C4-2B (cell line): Measurements from ENCODE around the gene RBFOX2.
"Not testable (repeated sequence)": the region's sequence is repeated elsewhere in the genome, so short reads cannot be mapped to it uniquely, and the experiment has no call there.

Source experiments
- H3K27ac ChIP-seq: fragments of 450-650 bp; 2 replicates; pipeline ENCODE4 v1.5.1; 2017
- CTCF ChIP-seq: fragments of 450-650 bp; conservative IDR thresholded peaks from 2 replicates; pipeline ENCODE4 v1.5.1; 2017; ENCODE audit warnings: mild to moderate bottlenecking
- ZFX ChIP-seq: fragments of 450-650 bp; IDR thresholded peaks from 2 replicates; pipeline ENCODE4 v1.6.1; 2017

The RBFOX2 gene

DNA sequence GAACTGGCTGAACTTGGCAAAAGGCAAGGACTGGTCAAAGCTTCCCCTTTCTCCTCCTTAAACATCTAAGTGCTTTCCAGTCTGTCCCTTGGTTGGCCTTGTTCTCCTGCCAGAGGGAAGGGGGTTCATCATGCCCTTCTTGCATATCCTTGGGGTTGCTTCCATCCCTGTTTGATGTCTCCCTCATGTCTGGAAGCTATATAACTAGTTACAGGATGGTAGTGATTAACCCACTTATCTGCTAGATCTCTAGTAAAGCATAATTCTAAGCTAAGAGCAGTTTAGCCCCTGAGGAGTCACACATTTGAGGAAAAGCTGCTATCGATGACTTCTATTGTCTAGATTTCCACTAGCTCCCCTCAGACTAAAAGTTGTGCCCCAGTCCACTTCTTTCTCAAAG is 288.0 kb downstream of the RBFOX2 start:
- no peak overlapping the region for H3K27ac ChIP-seq
- no peak for TF ChIP-seq ZFX
- no peak for TF ChIP-seq CTCF

DNA sequence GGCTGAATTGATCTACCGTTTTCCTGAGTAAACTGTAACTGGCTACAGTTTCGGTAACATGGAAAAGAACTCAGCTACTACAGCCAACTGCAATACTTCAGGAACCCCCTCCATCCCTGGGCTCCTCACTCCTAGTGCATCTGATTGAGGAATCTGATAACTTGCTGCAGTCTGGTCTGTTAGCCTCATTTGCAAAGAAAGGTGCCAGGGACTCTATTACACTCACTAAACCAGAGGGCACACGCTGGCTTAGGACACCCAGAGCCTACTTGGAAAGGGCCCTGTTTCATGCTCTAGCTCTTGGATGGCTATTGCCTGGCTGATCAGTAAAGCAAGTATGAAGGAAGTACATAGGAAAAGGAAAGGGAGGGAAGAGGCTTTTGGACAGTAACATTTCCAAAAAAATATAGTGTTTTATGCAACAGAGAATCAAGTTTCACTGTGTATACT is 288.7 kb downstream of the RBFOX2 start:
- no peak overlapping the region for H3K27ac ChIP-seq
- TF ChIP-seq CTCF = peak; percentile 17; the same call in 1 of the 2 replicates
- TF ChIP-seq ZFX = no peak

GRCh38 chr22:35739076-35739930 is 289.3 kb downstream of the RBFOX2 start:
- no peak overlapping the region for H3K27ac ChIP-seq
- TF ChIP-seq CTCF (no peak; the same call in 1 of the 2 replicates), ZFX (no peak)

GRCh38 chr22:35737886-35738285 is 290.7 kb downstream of the RBFOX2 start:
- not testable (repeated sequence) for H3K27ac ChIP-seq

DNA sequence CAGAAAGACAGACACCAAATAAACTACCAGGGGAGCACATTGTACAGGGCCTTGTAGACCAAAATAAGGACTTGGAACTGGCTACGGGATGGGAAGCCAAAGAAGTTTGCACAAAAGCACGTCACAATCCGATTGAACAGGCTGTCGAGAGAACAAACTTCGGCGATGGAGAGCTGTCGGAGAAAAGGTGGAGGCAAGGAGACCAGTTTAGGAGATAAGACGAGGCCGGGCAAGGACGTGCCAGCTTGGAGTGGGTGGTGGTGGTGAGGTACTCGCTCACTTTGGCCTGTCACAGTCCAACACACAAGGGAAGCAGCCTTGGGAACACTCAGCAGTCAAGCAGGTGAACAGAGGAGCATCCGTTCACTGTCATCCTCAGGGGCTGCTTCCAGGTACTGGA is 291.9 kb downstream of the RBFOX2 start:
- no peak for TF ChIP-seq CTCF
- TF ChIP-seq ZFX = no peak

GRCh38 chr22:35736166-35736565 is 292.5 kb downstream of the RBFOX2 start:
- TF ChIP-seq ZFX = no peak
- TF ChIP-seq CTCF = no peak
- no peak overlapping the region for H3K27ac ChIP-seq

More for the DNA sequence above, 291.9 kb downstream of the RBFOX2 start:
- no peak overlapping the region for H3K27ac ChIP-seq

- no peak for TF ChIP-seq CTCF
- no peak for TF ChIP-seq ZFX
- no peak overlapping the region for H3K27ac ChIP-seq
Measured at GRCh38 chr22:35735542-35735941, 293.1 kb downstream of the RBFOX2 start.

DNA sequence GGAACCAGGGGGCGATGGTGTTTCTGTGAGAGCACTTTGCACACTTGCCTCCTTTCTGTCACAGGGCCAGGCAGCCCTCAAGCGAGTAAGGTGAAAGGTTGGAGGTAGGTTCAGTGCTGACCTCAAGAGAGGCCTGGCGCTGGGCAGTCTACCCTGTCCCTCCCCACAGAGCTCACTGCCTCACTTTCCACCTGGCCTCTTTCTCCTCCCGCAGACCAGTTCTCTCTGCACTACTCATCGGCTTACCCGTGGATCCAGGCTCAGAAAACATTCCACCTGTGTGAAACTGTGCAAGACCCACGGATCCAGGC is 294.2 kb downstream of the RBFOX2 start:
- no peak for TF ChIP-seq ZFX
- no peak for TF ChIP-seq CTCF
- no peak overlapping the region for H3K27ac ChIP-seq
